ENCODE measurements around the gene NRG3.

The NRG3 gene

GRCh38 chr10:82191653-82192052 is 316.7 kb downstream of the NRG3 start:
- CTCF ChIA-PET: no interaction called here
- no peak overlapping the region for H3K4me3 ChIP-seq (ENCODE audit: low read depth, low read length)
- no peak for TF ChIP-seq ZNF654 (tag by site-specific recombination; IDR thresholded peaks at IDR 0.05; ENCODE audit: low read depth)
- no peaks in the 10 kb centered on the region for H3K4me1 ChIP-seq (ENCODE audit: control insufficient read depth, insufficient read depth, low read length)
- POLR2A ChIA-PET: no interaction called here
- H3K36me3 ChIP-seq (ENCODE audit: control insufficient read depth in 2 of 2, insufficient read depth in 1 of 2, low read length in 2 of 2): no peaks in the 10 kb centered on the region
- no peaks in the 10 kb centered on the region for H3K9me3 ChIP-seq (ENCODE audit: control insufficient read depth, insufficient read depth, low read depth, low read length)
- H3K27ac ChIP-seq (ENCODE audit: extremely low read depth, low read depth, low read length): no peak overlapping the region

GRCh38 chr10:82192665-82193064 is 317.7 kb downstream of the NRG3 start:
- no peak for TF ChIP-seq YY2 (tag by site-specific recombination; IDR thresholded peaks at IDR 0.05)
- TF ChIP-seq EGR2 (tag by site-specific recombination; IDR thresholded peaks at IDR 0.05; ENCODE audit: low read depth): no peak
- TF ChIP-seq ATF2 (tag by site-specific recombination; IDR thresholded peaks at IDR 0.05; ENCODE audit: low read depth): peak; percentile 86
- no peak for TF ChIP-seq ZNF114 (tag by site-specific recombination; IDR thresholded peaks at IDR 0.05)
- peaks cover 4% of the 10 kb centered on the region; the same call in 1 of the 2 replicates for H3K4me1 ChIP-seq (ENCODE audit: control insufficient read depth, insufficient read depth, low read length)
- no peak overlapping the region for H3K27ac ChIP-seq (ENCODE audit: extremely low read depth, low read depth, low read length)
- CTCF ChIA-PET: interaction anchor here (0.7 kb wide), 1 partner anchor 1597 kb away, joined by 3 read pairs; no protein-coding TSS in a partner anchor
- H3K36me3 ChIP-seq (ENCODE audit: control insufficient read depth in 2 of 2, insufficient read depth in 1 of 2, low read length in 2 of 2): no peaks in the 10 kb centered on the region
- no peak overlapping the region for H3K4me3 ChIP-seq (ENCODE audit: low read depth, low read length)
- H3K9me3 ChIP-seq (ENCODE audit: control insufficient read depth, insufficient read depth, low read depth, low read length): no peaks in the 10 kb centered on the region
- POLR2A ChIA-PET: no interaction called here

- TF ChIP-seq ZNF146 (tag by site-specific recombination; IDR thresholded peaks at IDR 0.05) (no peak), ZNF391 (tag by site-specific recombination; IDR thresholded peaks at IDR 0.05; ENCODE audit: borderline replicate concordance, low read depth) (no peak), ZNF426 (tag by site-specific recombination; IDR thresholded peaks at IDR 0.05) (no peak)
- Histone ChIP-seq H3K9me3 (ENCODE audit: control insufficient read depth, insufficient read depth, low read depth, low read length) (no peaks in the 10 kb centered on the region), H3K27ac (ENCODE audit: extremely low read depth, low read depth, low read length) (no peak overlapping the region), H3K4me3 (ENCODE audit: low read depth, low read length) (no peak overlapping the region), H3K4me1 (ENCODE audit: control insufficient read depth, insufficient read depth, low read length) (peaks cover 4% of the 10 kb centered on the region; the same call in 1 of the 2 replicates), H3K36me3 (ENCODE audit: control insufficient read depth in 2 of 2, insufficient read depth in 1 of 2, low read length in 2 of 2) (no peaks in the 10 kb centered on the region)
- CTCF ChIA-PET: no interaction called here
- POLR2A ChIA-PET: no interaction called here
These were observed 319.4 kb downstream of the NRG3 start for GRCh38 chr10:82194419-82194818.

- ChIA-PET POLR2A (no interaction called here), CTCF (no interaction called here)
- H3K4me3 ChIP-seq (ENCODE audit: low read depth, low read length): no peak overlapping the region
- no peaks in the 10 kb centered on the region for H3K4me1 ChIP-seq (ENCODE audit: control insufficient read depth, insufficient read depth, low read length)
- H3K27ac ChIP-seq (ENCODE audit: extremely low read depth, low read depth, low read length): no peak overlapping the region
- H3K36me3 ChIP-seq (ENCODE audit: control insufficient read depth in 2 of 2, insufficient read depth in 1 of 2, low read length in 2 of 2): no peaks in the 10 kb centered on the region
- no peaks in the 10 kb centered on the region for H3K9me3 ChIP-seq (ENCODE audit: control insufficient read depth, insufficient read depth, low read depth, low read length)
- TF ChIP-seq ZNF561 (tag by site-specific recombination; IDR thresholded peaks at IDR 0.05; ENCODE audit: borderline replicate concordance) (no peak), EGR2 (tag by site-specific recombination; IDR thresholded peaks at IDR 0.05; ENCODE audit: low read depth) (no peak), ZNF354C (tag by site-specific recombination; IDR thresholded peaks at IDR 0.05; ENCODE audit: borderline replicate concordance, low read depth) (no peak), ZNF133 (tag by site-specific recombination; IDR thresholded peaks at IDR 0.05) (no peak), ZNF473 (tag by site-specific recombination; IDR thresholded peaks at IDR 0.05) (no peak), OSR2 (tag by site-specific recombination; IDR thresholded peaks at IDR 0.05) (no peak), ZNF580 (tag by site-specific recombination; IDR thresholded peaks at IDR 0.05) (no peak), ZBTB7A (tag by site-specific recombination; IDR thresholded peaks at IDR 0.05; ENCODE audit: low read depth) (no peak), BCL11A (tag by site-specific recombination; IDR thresholded peaks at IDR 0.05; ENCODE audit: low read depth) (no peak), ZNF24 (tag by site-specific recombination; IDR thresholded peaks at IDR 0.05) (no peak), ZNF670 (tag by site-specific recombination; IDR thresholded peaks at IDR 0.05; ENCODE audit: low read depth) (no peak), ZSCAN18 (tag by site-specific recombination; IDR thresholded peaks at IDR 0.05) (no peak), YY1 (tag by site-specific recombination; IDR thresholded peaks at IDR 0.05) (no peak)
These were observed 331.8 kb downstream of the NRG3 start for GRCh38 chr10:82206831-82207230.

Data from HEK293 (cell line).